NCI-H345 treated with DMSO at 0.1 percent for 48 hours (cell line): ENCODE measurements around the gene HHIP.

ENCODE experiments used
- DNase-seq: peaks from one replicate; lab custom pipeline; 2025; ENCODE audit not compliant: unreplicated experiment; lab: John Stamatoyannopoulos, UW

The HHIP gene, protein sequence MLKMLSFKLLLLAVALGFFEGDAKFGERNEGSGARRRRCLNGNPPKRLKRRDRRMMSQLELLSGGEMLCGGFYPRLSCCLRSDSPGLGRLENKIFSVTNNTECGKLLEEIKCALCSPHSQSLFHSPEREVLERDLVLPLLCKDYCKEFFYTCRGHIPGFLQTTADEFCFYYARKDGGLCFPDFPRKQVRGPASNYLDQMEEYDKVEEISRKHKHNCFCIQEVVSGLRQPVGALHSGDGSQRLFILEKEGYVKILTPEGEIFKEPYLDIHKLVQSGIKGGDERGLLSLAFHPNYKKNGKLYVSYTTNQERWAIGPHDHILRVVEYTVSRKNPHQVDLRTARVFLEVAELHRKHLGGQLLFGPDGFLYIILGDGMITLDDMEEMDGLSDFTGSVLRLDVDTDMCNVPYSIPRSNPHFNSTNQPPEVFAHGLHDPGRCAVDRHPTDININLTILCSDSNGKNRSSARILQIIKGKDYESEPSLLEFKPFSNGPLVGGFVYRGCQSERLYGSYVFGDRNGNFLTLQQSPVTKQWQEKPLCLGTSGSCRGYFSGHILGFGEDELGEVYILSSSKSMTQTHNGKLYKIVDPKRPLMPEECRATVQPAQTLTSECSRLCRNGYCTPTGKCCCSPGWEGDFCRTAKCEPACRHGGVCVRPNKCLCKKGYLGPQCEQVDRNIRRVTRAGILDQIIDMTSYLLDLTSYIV

DNA sequence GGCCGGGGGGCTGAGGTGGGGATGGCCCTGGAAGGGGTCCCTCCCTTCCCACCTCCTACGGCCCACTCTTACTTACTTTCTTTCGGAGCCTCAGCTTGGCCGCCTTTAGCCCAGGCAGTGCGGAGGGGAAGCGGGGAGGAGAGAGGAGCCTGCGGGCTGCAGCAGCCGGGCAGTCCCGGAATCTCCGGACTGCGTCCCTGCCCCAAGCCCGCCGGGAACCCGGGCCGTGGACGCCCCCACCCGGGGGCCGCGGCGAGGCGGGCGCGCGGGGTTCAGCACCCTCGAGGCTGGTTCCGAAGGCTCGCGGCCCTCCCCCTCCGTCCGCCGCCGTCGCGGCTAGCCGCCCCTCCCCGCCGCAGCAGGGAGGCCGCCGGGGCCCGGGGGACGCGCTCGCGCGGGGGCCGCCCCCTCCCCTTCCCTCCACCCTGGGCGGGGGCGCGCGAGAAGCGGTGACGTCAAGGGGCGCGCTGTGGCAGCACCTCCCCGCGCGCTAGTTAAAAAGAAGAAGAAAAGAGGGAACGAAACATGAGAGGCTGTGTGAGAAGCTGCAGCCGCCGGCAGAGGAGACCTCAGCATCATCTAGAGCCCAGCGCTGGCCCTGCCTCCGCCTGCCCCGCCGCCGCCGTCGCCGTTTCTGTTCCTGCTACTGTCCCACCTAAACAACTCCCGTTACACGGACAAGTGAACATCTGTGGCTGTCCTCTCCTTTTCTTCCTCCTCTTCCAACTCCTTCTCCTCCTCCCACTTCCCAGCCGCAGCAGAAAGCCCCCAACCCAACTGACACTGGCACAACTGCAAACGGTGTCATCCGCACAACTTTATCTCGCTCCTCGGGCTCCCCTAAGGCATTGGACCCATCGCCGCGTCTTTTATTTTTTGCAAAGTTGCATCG, at the start of gene HHIP:
TSS of gene HHIP (plus strand) at position 526 of the 892 bp plus-strand sequence. CDS start 520 bp downstream, outside the sequence.
- DNase-seq: peak; percentile 11

DNA sequence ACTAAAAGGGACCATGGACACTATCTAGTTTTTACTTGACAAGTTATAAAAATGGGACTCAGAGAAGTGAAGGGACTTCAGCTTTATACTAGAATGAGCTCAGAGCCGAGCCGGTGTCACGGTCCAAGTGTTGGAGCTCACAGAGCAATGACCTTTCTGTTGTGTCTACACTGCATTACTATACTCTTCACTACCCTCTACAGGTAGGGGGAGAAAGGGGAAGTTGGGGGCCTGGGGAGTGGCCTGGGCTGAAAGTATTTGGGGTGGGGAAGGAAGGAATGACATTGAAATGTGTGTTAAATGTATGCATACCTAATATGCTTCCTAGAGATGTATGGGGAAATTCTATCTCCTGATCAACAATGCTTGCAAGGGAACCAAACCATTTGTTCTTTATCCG, 48.8 kb upstream of the HHIP start:
- no peak for DNase-seq

DNA sequence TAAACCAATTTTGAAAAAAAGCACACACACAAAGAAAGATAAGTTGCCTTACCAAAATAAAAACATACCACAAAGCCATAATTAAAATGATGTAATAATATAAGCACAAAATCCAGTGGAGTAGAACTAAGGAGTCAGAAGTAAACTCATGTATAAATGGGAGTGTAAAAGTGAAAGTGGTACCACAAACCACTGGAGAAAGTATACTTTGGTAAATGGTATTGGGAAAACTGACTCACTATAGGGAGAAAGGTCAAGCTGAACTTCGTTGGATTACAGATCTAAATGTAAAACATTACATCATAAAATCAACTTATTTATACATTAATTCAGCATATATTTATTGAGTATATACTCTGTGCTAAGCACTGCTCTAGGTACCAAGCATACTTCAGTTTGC, 46.3 kb upstream of the HHIP start:
- DNase-seq: no peak

DNA sequence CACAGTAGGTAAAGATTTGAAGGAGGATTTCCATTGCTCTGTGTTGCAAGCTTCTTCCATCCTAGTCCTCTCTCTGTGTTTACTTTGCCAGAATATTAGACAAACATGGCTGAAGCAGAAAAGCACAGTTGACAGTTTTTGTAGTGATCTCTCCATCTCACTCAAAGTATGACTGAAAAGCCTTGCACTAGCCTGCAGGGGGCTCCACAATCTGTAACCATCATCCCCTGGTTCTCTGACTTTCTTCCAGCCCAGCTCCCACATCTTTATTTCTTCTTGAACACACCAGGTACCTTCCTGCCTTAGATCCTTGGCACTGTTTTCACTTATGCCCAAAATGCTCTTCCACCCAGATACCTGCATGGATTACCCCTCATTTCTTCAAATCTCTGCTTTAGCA, 34.1 kb upstream of the HHIP start:
- no peak for DNase-seq

DNA sequence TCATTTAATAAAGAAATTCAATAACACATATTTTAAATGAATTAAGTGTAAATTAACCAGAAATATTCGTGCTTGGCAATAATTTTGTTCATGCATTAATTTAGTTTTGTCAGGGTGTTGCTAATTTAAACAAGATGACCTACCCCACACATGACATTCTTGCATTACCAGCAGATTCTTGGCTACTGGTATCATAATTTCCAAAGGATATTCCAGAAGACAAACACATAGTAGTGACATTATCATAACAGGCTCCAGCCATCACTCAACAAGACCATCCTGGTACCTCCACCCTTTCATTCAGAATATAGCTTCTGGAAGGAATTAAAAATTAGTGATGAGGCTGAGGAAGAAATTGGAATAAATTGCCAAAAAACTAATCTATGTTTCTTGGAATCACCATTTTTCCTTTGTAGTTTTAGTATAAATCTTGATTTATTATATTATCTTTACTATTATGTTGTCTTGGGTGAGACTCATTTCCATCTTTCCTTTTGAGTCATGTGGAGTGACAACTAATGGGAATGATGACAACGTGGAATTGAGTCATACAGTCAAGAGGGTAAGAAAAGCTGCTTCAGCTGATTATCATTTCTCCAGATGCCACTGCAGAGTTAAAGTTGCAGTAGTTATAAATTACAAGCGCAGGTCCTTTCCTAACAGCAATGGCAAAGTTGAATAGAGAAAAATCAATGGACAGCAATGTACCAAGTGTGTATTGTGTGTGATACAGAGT, 30.9 kb upstream of the HHIP start:
- DNase-seq: no peak

DNA sequence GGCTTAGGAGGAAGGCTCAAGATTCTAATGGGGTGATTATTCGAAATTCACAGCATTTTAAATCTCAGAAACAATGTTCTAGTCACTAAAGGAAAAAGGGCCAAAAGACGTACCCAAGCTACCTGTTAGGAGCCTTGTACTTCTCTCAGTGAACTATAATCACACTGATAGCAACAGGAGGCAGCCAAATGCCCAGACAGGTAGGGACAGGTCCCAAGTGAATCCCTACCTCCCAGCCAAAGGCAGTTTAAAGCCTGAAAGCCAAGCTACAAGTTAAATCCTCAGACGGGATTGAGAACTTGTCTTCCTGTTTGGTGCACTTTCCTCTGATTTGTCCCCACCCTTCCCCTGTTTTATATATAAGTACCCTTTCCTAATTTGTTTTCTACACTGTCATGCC, 24.3 kb upstream of the HHIP start:
- no peak for DNase-seq

DNA sequence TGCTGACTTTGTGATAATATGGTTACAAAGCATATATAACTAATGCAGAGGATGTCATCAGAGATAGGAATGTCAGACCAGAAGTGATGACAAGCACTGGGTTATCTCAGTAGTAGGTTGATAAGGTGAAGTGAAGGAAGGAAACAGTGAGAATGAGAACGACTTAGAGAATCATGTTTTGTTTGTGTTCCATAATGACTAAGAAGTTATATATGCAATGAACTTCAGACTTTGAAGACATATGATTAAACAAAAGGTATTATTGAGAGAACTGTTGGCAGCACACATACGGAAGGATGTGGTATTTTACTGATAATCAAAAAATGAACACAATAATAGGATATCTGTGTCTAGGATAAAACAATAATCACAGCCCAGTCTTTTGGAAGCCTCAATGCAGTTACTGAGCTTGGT, 18.3 kb upstream of the HHIP start:
- no peak for DNase-seq

DNA sequence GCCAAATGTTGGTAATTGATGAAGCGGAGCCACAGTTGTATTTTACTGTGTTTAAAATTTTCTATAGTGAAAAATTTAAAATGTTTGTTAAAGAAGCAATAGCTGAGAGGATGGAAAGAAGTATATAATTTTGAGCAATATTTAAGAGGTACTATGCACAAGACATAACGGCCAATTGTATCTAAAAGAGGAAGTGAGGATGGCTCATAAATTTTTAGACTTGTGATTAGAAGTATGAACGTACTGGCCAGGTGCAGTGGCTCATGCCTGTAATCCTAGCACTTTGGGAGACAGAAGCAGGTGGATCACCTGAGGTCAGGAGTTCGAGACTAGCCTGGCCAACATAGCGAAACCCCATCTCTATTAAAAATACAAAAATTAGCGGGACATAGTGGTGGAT, 12.7 kb upstream of the HHIP start:
- no peak for DNase-seq

DNA sequence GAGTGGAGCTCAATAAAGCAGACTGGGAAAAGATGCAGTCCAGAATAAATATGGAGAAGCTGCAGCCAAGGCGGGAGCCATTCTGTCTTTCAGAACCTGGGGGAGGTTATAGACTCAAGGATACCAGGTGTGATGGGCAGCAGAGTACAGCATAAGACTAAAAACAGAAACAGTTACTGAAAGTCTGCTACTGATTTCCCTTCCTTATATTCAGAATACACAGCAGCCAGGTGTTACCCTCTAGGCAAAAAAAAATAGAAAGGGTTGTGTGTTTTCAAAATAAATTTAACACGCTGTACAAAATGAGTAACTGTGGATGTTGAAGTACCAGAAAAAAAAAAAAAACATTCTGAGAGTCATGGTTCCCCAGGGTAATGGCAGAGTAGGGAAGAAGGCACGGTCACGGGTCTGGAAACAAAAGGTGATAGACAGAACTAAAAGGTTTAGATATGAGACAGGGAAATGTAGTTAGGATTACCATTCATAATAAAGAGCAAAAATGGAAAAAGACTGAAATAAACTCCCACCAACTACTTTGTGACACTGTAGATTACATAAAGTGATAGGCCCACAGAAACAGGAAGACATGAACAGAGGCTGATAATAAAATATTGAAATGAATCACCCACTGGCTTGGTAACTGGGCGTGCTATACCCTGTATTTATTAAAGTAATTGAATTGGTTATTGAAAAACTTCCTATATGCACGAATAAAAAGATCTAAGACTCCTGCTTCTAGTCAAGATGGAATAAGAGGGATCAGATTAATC, 10.8 kb upstream of the HHIP start:
- no peak for DNase-seq

DNA sequence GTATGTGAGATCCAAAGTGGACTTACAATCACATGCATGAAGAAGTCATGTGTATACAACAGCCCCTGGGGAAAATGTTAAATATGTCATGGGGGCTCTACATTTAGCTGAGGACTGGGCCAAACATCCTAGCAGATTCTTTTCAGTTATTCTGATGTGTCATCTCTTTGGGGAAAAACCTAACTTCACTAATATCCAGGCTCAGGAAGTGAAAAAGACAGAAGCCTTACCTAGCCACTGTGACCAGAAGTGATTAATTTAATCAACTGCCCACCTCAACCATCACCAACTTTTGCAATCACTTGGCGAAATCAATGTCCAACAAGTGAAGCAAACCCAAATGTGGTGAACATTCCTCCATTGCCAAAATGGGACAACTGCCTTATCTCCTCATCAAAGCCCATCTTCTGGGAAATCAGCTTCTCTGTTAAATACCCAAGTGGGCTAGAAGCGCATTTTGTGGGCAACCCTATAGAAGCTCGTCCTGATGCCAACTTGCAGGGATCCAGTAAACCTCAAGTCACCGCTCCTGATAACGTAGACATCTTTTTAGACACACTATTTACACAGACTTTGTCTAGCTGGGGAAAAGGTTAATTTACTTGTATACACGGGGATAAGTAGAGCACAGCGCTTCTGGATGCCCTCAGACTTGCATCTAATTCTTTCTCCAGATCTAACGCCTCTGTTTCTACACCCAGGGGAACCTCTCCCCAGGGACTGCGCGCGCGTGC, 1.4 kb upstream of the HHIP start:
- DNase-seq: no peak

DNA sequence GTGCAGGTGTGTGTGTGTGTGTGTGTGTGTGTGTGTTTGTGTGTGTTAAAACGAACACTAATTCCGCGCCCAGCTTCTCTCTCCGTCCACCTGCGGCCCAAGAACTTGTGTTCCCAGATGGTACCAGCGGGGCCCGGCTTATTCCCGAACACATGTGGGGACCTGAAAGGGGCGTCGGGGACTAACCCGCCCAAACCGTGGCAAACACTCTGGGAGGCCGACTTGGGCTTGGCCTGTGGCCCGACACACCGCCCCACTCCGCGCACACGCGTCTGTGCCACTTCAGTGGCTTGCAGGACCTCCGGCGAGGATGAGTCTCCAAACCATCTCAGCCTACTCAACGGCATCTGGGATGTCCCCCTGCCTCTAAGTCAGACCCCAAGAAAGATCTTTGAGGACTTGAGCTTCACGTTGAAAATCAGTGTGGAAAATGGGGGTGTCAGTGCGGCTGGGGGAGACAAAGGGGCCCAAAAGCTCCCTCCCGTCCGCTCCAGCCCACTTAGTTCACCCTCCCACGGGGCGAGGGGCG, 790 bp upstream of the HHIP start:
- DNase-seq: no peak

DNA sequence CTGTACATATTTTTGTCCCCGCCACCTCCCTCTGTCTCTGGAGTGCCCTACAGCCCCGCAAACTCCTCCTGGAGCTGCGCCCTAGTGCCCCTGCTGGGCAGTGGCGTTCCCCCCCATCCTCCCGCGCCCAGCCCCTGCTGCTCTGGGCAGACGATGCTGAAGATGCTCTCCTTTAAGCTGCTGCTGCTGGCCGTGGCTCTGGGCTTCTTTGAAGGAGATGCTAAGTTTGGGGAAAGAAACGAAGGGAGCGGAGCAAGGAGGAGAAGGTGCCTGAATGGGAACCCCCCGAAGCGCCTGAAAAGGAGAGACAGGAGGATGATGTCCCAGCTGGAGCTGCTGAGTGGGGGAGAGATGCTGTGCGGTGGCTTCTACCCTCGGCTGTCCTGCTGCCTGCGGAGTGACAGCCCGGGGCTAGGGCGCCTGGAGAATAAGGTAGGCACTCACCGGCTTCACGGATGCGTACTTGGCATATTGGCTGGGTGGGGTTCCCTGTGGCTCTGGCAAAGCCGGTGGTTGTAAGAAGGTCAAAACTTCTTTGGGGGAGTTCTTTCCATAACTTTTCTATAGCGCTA, 653 bp downstream of the HHIP start:
- no peak for DNase-seq

DNA sequence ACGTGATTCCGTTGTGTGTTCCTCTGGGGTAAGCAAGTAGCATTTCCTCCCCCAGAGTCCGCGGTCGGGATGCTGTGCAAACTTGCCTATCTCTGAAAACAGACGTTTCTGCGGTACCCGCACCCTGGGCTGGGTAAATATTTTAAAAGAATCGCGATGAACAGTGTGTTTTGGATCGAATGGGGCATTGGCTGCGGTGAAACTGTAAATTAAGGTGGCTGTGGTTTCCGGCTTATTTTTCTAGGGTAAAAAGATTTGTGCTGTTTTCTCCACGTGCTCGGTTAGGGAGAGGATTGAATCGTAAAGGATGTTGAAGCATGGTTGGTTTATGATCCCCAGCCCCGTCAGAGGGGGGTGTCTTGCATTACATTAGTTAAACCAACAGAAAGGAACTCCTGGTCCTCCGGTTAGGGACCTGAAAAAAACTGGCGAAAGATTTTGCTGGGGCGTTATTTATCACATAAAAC, 1.2 kb downstream of the HHIP start:
- DNase-seq: no peak

DNA sequence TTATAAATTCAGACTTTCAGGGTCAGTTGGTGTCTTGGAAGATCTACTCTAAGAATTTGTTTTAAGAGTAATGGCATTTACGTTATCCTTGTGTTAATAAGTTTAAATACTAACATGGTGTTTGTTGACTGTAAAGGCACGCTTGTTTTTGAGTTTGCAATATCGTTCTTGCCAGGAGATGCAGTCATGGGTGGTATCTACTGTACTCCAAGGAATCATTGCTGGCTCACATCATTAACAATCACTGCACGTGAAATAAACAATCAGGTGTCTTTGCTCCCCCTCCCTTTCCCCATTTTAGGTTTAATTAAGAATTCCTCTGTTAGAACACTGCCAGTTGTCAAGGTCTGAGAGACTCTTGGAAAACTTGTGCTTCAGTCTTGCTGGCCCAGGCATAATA, 1.6 kb downstream of the HHIP start:
- DNase-seq: no peak

DNA sequence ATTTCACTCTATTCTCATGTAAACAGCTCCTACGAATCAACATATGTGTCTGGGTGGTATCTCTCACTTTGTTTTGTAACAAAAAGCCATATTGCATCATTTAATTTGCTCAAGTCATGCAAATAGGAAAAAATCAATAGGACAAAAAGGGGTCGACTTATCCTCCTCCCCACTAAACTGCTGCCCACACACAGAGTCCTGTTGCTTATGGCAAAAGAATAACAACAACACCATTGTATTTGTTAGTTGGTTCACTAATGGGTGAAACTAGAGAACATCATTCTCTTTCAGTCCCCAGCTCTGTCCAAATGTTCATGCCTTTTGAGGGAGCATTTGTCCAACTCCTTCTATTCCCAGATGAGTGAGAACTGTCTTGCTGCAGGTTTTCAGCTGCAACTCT, 2.1 kb downstream of the HHIP start:
- DNase-seq: no peak

DNA sequence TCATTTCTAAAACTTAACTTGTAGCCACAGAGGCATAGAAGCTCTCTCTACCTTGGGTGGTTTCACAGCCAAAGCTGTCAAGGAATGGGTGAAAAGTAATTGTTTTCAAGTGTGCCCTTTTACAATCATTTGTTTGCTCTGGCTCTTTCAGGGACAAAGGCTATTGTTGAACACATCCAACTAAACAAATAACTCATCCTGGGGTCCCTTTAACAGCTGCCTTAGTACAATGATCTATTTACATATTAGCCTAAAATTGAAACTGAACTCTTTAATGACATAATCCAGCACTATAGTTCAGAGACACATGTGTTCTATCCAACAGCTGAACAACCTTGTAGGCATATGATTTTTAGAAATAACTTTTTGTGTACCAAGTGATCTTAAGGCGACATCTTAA, 3.7 kb downstream of the HHIP start:
- peak; percentile 79 for DNase-seq

DNA sequence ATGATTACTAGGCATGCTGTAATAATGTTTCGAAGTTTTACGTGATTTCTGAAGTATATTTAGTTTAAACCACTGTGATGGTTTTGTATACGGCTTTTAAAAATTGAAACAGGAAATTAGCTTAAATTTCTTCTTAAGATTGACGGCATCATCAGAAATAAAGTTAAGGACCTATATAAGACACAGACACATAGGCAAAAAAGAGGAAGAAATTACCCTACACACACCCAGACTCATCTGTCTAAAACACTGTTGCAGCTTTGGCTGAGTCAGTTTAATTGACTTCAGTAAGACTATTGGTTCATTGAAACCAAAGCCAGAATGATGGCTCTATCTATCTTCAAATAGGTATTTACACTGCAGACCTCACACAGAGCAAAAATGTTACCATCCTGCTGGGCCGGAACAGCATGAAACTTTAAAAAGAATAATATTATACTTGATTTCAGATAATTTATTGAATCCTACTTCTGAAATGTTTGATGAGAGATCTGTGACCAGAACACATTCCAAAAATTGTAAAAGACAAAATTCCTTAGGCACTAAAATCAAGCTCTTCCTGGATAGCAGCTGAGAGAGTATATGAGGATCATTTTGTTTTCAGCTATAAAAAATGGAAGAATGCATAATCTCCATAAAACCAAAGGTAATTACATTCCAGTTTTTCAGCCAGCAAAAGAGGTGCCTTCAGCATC, 4.5 kb downstream of the HHIP start:
- no peak for DNase-seq
